Transverse colon (tissue), 4 donors: Measurements from ENCODE around the gene SUSD4.

Source experiments
- CTCF ChIP-seq, 5 experiments: fragments of 200-600 bp in 3 of 5; fragments of 450-650 bp in 2 of 5; sonication (generic) in 3 of 5; IDR thresholded peaks; 1 replicate in 2 of 5; 2 replicates in 3 of 5; pipeline ENCODE4 v1.5.1; 2016 to 2017; ENCODE audit warnings: antibody characterized with exemption in 5 of 5, inconsistent platforms in 3 of 5, mild to moderate bottlenecking in 2 of 5, moderate library complexity in 1 of 5
- POLR2A ChIP-seq: fragments of 450-650 bp; IDR thresholded peaks from one replicate; pipeline ENCODE4 v1.6.1; 2016; ENCODE audit warnings: antibody characterized with exemption, mild to moderate bottlenecking, moderate library complexity
- POLR2AphosphoS5 ChIP-seq, 3 donors: sonication (generic); formaldehyde crosslinking; IDR thresholded peaks; one replicate each; pipeline ENCODE4 v1.6.1; 2016; ENCODE audit warnings: antibody characterized with exemption in 3 of 3

- TF ChIP-seq CTCF (IDR thresholded peaks at IDR 0.05) (no peak), POLR2A (no peak), POLR2AphosphoS5 (IDR thresholded peaks at IDR 0.05) (no peak)
These were observed 118.6 kb downstream of the SUSD4 start for GRCh38 chr1:223245411-223245810.
